ENCODE data around the gene OR52N1. TPM values are rescaled to one million over a fixed set of nuclear protein-coding genes. Genes with fewer than 3 reads are reported as not detected.

Gene OR52N1
- total and polyA plus RNA-seq, 9 of the 15 experiments (the other 6 are each of a cell fraction or from before 2014, with no cell fraction given), result not detected

GRCh38 chr11:5809122-5809519 lies 18.1 kb upstream of the OR52N1 start:
- Histone ChIP-seq H3K9me3 (replicated peaks; ENCODE audit: control insufficient read depth, insufficient read depth, low read depth, low read length) (peaks cover 21% of the 10 kb centered on the region), H3K9ac (ENCODE audit: insufficient read depth in 1 of 2, low read depth in 2 of 2, low read length in 2 of 2) (no peak overlapping the region), H3K4me1 (replicated peaks in 1 of 2; ENCODE audit: control insufficient read depth in 2 of 2, insufficient read depth in 2 of 2, low read length in 2 of 2) (peaks cover 0 to 6% of the 10 kb centered on the region in 2 experiments; a peak in 2 of 5 replicates), H3K79me2 (ENCODE audit: control insufficient read depth, insufficient read depth, low read length) (no peaks in the 10 kb centered on the region), H3K36me3 (ENCODE audit: control insufficient read depth, insufficient read depth, low read length) (no peaks in the 10 kb centered on the region), H3K27ac (ENCODE audit: extremely low read depth, low read depth, low read length) (no peak overlapping the region; the same call in 2 of the 3 replicates), H2AFZ (ENCODE audit: low read depth, low read length) (no peak overlapping the region; the same call in 1 of the 2 replicates), H3K27me3 (ENCODE audit: control insufficient read depth in 2 of 2, insufficient read depth in 2 of 2, low read length in 2 of 2) (no peaks in the 10 kb centered on the region), H3K4me3 (no peak overlapping the region), H4K20me1 (replicated peaks; ENCODE audit: control insufficient read depth, insufficient read depth, low read length) (no peaks in the 10 kb centered on the region), H3K4me2 (ENCODE audit: insufficient read depth, low read length) (no peak overlapping the region; the same call in 1 of the 2 replicates), H3K9me1 (ENCODE audit: control insufficient read depth, insufficient read depth, low read length) (no peaks in the 10 kb centered on the region)
- no peak for DNase-seq (ENCODE audit: extremely low read depth in 1 of 4, low spot score in 3 of 4)
- ChIA-PET CTCF (ENCODE audit: low intra/inter-chr PET ratio) (no interaction called here), POLR2A (no interaction called here)
- no peak for FAIRE-seq
- 55% methylated on average over 5 of the region's 5 CpGs for WGBS (ENCODE audit: insufficient coverage, low coverage, missing lambda C conversion rate)
- in situ Hi-C loops (cut with MboI) (no loop called here), intact Hi-C loops (cut with micrococcal nuclease) (no loop called here)
- BruUV-seq (replicated peaks), result no TSS peak
- no peak for ATAC-seq
- TF ChIP-seq TCF7L2 (IDR thresholded peaks at IDR 0.05; ENCODE audit: low read depth, low read length) (no peak), ELF1 (tag; IDR thresholded peaks at IDR 0.05) (no peak), SMAD4 (CRISPR knock-in tag; conservative IDR thresholded peaks at IDR 0.05) (no peak), SRSF1 (IDR thresholded peaks at IDR 0.05; ENCODE audit: low read depth, low read length) (no peak), ZNF23 (CRISPR knock-in tag; IDR thresholded peaks at IDR 0.05) (no peak), MYC (IDR thresholded peaks at IDR 0.05; ENCODE audit: low read depth, low read length) (no peak), MYC (CRISPR knock-in tag; IDR thresholded peaks at IDR 0.05; ENCODE audit: borderline replicate concordance, low read depth) (no peak), ZC3H4 (CRISPR knock-in tag; IDR thresholded peaks at IDR 0.05; ENCODE audit: borderline replicate concordance) (no peak), CSDE1 (IDR thresholded peaks at IDR 0.05) (no peak), ZBTB5 (IDR thresholded peaks at IDR 0.05) (no peak), DEAF1 (CRISPR knock-in tag; IDR thresholded peaks at IDR 0.05) (no peak), RFX1 (IDR thresholded peaks at IDR 0.05) (no peak), AFF4 (CRISPR knock-in tag; IDR thresholded peaks at IDR 0.05) (no peak)
- TF ChIP-seq, protein P1, sequence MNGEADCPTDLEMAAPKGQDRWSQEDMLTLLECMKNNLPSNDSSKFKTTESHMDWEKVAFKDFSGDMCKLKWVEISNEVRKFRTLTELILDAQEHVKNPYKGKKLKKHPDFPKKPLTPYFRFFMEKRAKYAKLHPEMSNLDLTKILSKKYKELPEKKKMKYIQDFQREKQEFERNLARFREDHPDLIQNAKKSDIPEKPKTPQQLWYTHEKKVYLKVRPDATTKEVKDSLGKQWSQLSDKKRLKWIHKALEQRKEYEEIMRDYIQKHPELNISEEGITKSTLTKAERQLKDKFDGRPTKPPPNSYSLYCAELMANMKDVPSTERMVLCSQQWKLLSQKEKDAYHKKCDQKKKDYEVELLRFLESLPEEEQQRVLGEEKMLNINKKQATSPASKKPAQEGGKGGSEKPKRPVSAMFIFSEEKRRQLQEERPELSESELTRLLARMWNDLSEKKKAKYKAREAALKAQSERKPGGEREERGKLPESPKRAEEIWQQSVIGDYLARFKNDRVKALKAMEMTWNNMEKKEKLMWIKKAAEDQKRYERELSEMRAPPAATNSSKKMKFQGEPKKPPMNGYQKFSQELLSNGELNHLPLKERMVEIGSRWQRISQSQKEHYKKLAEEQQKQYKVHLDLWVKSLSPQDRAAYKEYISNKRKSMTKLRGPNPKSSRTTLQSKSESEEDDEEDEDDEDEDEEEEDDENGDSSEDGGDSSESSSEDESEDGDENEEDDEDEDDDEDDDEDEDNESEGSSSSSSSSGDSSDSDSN (IDR thresholded peaks at IDR 0.05; ENCODE audit: borderline replicate concordance in 1 of 2, low read depth in 2 of 2, low read length in 2 of 2), result no peak
